ENCODE results near the gene HBG2.

DNA sequence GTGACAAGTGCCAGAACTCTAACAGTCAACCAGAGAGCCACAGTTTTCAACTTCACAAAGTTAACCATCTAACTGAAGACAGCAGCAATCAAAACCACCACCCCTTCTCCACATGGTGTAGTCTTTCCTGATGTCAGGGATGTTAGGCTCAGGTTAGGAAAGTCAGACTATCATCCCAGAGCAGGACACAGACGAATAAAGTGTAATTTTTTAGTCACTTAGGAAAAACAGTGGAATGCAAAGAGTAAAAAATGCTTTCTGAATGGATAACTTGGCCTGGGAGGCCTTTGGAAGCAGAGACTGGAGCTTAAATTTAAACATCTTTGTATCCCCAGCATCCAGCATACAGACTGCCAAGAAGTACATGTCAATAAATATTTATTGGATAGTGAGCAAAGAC, 31.8 kb upstream of the HBG2 start:
- TF ChIP-seq, protein P1, sequence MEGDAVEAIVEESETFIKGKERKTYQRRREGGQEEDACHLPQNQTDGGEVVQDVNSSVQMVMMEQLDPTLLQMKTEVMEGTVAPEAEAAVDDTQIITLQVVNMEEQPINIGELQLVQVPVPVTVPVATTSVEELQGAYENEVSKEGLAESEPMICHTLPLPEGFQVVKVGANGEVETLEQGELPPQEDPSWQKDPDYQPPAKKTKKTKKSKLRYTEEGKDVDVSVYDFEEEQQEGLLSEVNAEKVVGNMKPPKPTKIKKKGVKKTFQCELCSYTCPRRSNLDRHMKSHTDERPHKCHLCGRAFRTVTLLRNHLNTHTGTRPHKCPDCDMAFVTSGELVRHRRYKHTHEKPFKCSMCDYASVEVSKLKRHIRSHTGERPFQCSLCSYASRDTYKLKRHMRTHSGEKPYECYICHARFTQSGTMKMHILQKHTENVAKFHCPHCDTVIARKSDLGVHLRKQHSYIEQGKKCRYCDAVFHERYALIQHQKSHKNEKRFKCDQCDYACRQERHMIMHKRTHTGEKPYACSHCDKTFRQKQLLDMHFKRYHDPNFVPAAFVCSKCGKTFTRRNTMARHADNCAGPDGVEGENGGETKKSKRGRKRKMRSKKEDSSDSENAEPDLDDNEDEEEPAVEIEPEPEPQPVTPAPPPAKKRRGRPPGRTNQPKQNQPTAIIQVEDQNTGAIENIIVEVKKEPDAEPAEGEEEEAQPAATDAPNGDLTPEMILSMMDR (IDR thresholded peaks at IDR 0.05): no peak
- TF ChIP-seq POLR2AphosphoS5 (IDR thresholded peaks at IDR 0.05) (no peak), POLR2A (IDR thresholded peaks at IDR 0.05) (no peak)
